Activated T-helper 1 cell treated with anti-CD3 and anti-CD28 coated beads, Interleukin-12 subunit alpha, Interleukin-12 subunit beta, Interleukin-2, Interleukin-4 antibody, amounts not matched to agents 30 ng/mL and 10 ng/mL and 1 ng/mL, durations not matched to agents 14 hours and 24 hours and 36 hours (primary cell): ENCODE measurements around the gene ADIPOR1. TPM values are rescaled to one million over a fixed set of nuclear protein-coding genes. Genes with fewer than 3 reads are reported as not detected.
"Not testable (repeated sequence)": the region's sequence is repeated elsewhere in the genome, so short reads cannot be mapped to it uniquely, and the experiment has no call there.

Experiments used
- DNase-seq: peaks from one replicate; pipeline ENCODE4 v3.0.0; 2021; ENCODE audit warnings: low spot score
- H3K27ac Mint-ChIP-seq: one replicate; pipeline ENCODE4 v1.8.0; 2021; ENCODE audit warnings: mild to moderate bottlenecking, mixed read lengths
- H3K27me3 Mint-ChIP-seq: one replicate; pipeline ENCODE4 v1.8.0; 2022; ENCODE audit warnings: mild to moderate bottlenecking, moderate library complexity, mixed read lengths; ENCODE audit not compliant: insufficient read depth
- H3K36me3 Mint-ChIP-seq: one replicate; pipeline ENCODE4 v1.8.0; 2021; ENCODE audit warnings: low read depth, mixed read lengths
- H3K4me1 Mint-ChIP-seq: one replicate; pipeline ENCODE4 v1.8.0; 2021; ENCODE audit warnings: low read depth, mixed read lengths
- H3K4me3 Mint-ChIP-seq: one replicate; pipeline ENCODE4 v1.8.0; 2021; ENCODE audit warnings: mild to moderate bottlenecking, moderate library complexity, mixed read lengths
- H3K9me3 Mint-ChIP-seq: one replicate; pipeline ENCODE4 v1.8.0; 2021; ENCODE audit warnings: mixed read lengths
- intact Hi-C: fragments of 100-400 bp; cut with micrococcal nuclease; formaldehyde crosslinking; loops from one replicate; pipeline ENCODE4 v1.15.1; 2024
- total RNA-seq: library from RNA; stranded (reverse); gene quantifications from 2 replicates; pipeline ENCODE4 v1.2.3, GENCODE V29; 2022

ADIPOR1 gene
- total RNA-seq, 1 donor from 2014 or later: 88.7 TPM

GRCh38 chr1:202915146-202915545, 43.0 kb downstream of the ADIPOR1 start:
- intact Hi-C loops: no loop called here
- Mint-ChIP-seq H3K4me1 (peaks cover 6% of the 10 kb centered on the region), H3K36me3 (peaks cover 43% of the 10 kb centered on the region), H3K27me3 (no peaks in the 10 kb centered on the region), H3K9me3 (no peaks in the 10 kb centered on the region), H3K4me3 (no peak overlapping the region), H3K27ac (no peak overlapping the region)
- DNase-seq: no peak

- peaks cover 33% of the 10 kb centered on the region for H3K36me3 Mint-ChIP-seq
- H3K4me3 Mint-ChIP-seq, H3K9me3 Mint-ChIP-seq, intact Hi-C loops, DNase-seq, H3K27ac Mint-ChIP-seq, H3K4me1 Mint-ChIP-seq, H3K27me3 Mint-ChIP-seq: not testable (repeated sequence)
Measured at GRCh38 chr1:202912476-202912875, 45.6 kb downstream of the ADIPOR1 start.

GRCh38 chr1:202909494-202909893, 48.6 kb downstream of the ADIPOR1 start:
- H3K4me1 Mint-ChIP-seq: peaks cover 6% of the 10 kb centered on the region
- DNase-seq: no peak
- H3K4me3 Mint-ChIP-seq: no peak overlapping the region
- H3K36me3 Mint-ChIP-seq: peaks cover 35% of the 10 kb centered on the region
- no peak overlapping the region for H3K27ac Mint-ChIP-seq
- intact Hi-C loops: no loop called here
- H3K27me3 Mint-ChIP-seq: no peaks in the 10 kb centered on the region
- no peaks in the 10 kb centered on the region for H3K9me3 Mint-ChIP-seq

- DNase-seq: no peak
- H3K36me3 Mint-ChIP-seq: peaks cover 32% of the 10 kb centered on the region
Measured at GRCh38 chr1:202908998-202909397, 49.1 kb downstream of the ADIPOR1 start.

GRCh38 chr1:202905331-202905730, 52.8 kb downstream of the ADIPOR1 start:
- H3K36me3 Mint-ChIP-seq: peaks cover 15% of the 10 kb centered on the region
- no peak overlapping the region for H3K4me3 Mint-ChIP-seq
- no peaks in the 10 kb centered on the region for H3K4me1 Mint-ChIP-seq
- no peaks in the 10 kb centered on the region for H3K27me3 Mint-ChIP-seq
- DNase-seq: no peak
- intact Hi-C loops: no loop called here
- no peaks in the 10 kb centered on the region for H3K9me3 Mint-ChIP-seq
- no peak overlapping the region for H3K27ac Mint-ChIP-seq

More at GRCh38 chr1:202908998-202909397, 49.1 kb downstream of the ADIPOR1 start:
- Mint-ChIP-seq H3K4me1 (peaks cover 6% of the 10 kb centered on the region), H3K9me3 (no peaks in the 10 kb centered on the region), H3K27ac (no peak overlapping the region), H3K4me3 (no peak overlapping the region), H3K27me3 (no peaks in the 10 kb centered on the region)
- intact Hi-C loops: no loop called here

- H3K4me1 Mint-ChIP-seq, intact Hi-C loops, H3K4me3 Mint-ChIP-seq, H3K9me3 Mint-ChIP-seq, DNase-seq, H3K36me3 Mint-ChIP-seq, H3K27ac Mint-ChIP-seq, H3K27me3 Mint-ChIP-seq: not testable (repeated sequence)
Measured at GRCh38 chr1:202903808-202904207, 54.3 kb downstream of the ADIPOR1 start.

GRCh38 chr1:202901555-202901954, 56.6 kb downstream of the ADIPOR1 start:
- Mint-ChIP-seq H3K27ac (no peak overlapping the region), H3K27me3 (no peaks in the 10 kb centered on the region), H3K9me3 (no peaks in the 10 kb centered on the region), H3K4me1 (no peaks in the 10 kb centered on the region), H3K36me3 (peaks cover 17% of the 10 kb centered on the region), H3K4me3 (no peak overlapping the region)
- no peak for DNase-seq
- intact Hi-C loops: no loop called here

GRCh38 chr1:202892501-202892900, 65.6 kb downstream of the ADIPOR1 start:
- intact Hi-C loops: no loop called here
- Mint-ChIP-seq H3K4me3 (no peak overlapping the region), H3K9me3 (no peaks in the 10 kb centered on the region), H3K4me1 (peaks cover 20% of the 10 kb centered on the region), H3K27ac (no peak overlapping the region), H3K27me3 (no peaks in the 10 kb centered on the region), H3K36me3 (peaks cover 34% of the 10 kb centered on the region)
- no peak for DNase-seq

Other genes with a start within 250 kb of the ADIPOR1 start
- gene SYT2, start 247.9 kb downstream of the ADIPOR1 start, total RNA-seq: not detected in 2 replicates
- gene KDM5B, start 149.9 kb downstream of the ADIPOR1 start, total RNA-seq: 102 and 113 TPM in 2 replicates
- 1.1 and 1.7 TPM in 2 replicates for gene PCAT6, start 147.4 kb downstream of the ADIPOR1 start, total RNA-seq
- gene RABIF, start 69.2 kb downstream of the ADIPOR1 start, total RNA-seq: 11.8 and 13.4 TPM in 2 replicates
- gene KLHL12, start 31.1 kb downstream of the ADIPOR1 start, total RNA-seq: 24.9 and 25.5 TPM in 2 replicates
- gene CYB5R1, start 8.9 kb upstream of the ADIPOR1 start, total RNA-seq: 21.5 and 21.7 TPM in 2 replicates
- gene TMEM183A, start 49.1 kb upstream of the ADIPOR1 start, total RNA-seq: 69.9 and 83.6 TPM in 2 replicates
- 11.5 and 14.9 TPM in 2 replicates for gene PPFIA4, start 68.2 kb upstream of the ADIPOR1 start, total RNA-seq
- gene MYOG, start 127.7 kb upstream of the ADIPOR1 start, total RNA-seq: not detected in 2 replicates
- not detected in 2 replicates for gene ADORA1, start 169.4 kb upstream of the ADIPOR1 start, total RNA-seq
- gene MYBPH, start 217.5 kb upstream of the ADIPOR1 start, total RNA-seq: not detected in 2 replicates
- gene CHI3L1, start 228.4 kb upstream of the ADIPOR1 start, total RNA-seq: not detected in 2 replicates